A204.1 (cell line): ENCODE measurements around the gene GARS1.
"Not testable (repeated sequence)": the region's sequence is repeated elsewhere in the genome, so short reads cannot be mapped to it uniquely, and the experiment has no call there.

Experiments
- FAIRE-seq: peaks from 2 replicates; lab custom pipeline; 2012; peaks lifted over from hg19 to GRCh38; lab: Jason Lieb, UNC

Gene GARS1

DNA sequence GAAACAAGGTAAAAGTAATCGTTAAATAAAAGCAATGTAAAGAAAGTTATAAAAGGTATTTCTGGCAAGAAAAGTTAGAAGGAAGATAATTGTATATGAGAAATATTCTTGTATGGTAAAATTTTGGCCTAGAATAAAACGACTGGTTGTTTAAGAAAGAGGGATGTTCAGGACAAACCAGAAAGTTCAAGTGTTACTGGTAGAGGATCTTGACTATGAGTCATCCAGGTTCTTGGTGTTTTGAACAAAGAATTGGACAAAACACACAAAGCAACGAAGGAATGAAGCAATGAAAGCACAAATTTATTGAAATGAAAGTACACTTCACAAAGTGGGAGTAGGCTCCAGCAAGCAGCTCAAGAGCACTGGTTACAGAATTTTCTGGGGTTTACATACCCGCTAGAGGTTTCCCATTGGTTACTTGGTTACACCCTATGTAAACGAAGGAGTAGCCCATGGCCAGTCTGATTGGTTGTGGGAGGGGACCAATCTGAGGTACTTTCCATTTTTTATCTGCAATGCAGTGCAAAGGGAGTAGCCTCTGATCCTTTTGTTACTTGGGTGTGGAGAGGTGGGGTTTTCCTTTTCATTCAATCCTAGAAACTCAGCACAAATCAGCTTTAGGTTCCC, 22.4 kb upstream of the GARS1 start:
- no peak for FAIRE-seq

DNA sequence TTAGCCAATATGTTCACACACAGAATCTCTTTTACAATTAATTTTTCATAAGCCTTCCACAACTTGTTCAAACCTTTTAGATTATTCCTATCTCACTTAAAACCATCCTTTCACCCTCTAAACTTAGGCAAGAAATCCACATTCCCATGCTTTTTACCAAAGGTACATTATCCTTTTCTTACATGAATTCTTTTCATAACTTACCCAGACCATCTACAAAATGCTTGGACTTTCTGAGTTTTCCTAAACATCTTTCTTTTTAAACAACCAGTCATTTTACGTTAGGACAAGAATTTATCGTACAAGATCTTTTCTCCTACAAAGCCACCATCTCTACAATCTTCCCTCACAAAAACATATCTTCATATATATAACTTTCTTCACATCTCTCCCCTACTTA, 18.8 kb upstream of the GARS1 start:
- FAIRE-seq = no peak

GRCh38 chr7:30583181-30583580, 11.5 kb upstream of the GARS1 start:
- FAIRE-seq = no peak

DNA sequence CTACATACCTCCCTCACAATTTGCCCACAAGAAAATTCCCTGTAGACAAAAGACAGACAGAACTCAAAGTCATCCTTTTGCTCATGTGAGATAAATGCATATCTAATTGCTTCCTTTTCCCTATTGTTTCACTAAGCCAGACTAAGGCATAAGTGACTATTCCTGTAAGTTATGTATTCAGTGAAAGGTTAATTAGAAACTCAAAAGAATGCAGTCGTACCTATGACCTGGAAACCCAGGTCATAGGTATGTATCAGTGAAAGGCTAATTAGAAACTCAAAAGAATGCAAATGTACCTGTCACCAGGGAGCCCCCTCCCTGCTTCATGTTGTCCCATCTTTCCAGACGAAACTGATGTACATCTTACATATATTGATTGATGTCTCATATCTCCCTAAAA, 10.3 kb upstream of the GARS1 start:
- no peak for FAIRE-seq

DNA sequence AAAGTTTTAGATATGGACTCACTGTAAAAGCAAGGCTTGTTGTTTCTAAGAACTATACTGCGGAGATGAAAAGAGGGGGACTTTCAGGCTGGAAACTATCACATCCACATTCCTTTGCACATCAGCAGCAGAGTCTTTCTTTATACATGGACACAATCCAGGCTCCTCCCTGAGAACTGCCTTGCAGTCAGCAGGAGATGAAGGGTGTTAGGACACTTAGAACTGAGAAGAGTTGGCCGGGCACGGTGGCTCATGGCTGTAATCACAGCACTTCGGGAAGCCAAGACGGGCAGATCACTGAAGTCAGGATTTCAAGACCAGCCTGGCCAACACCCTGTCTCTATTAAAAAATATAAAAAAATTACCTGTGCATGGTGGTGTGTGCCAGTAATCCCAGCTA, 9.7 kb upstream of the GARS1 start:
- FAIRE-seq = no peak

GRCh38 chr7:30585675-30586074, 9.0 kb upstream of the GARS1 start:
- no peak for FAIRE-seq

- FAIRE-seq = not testable (repeated sequence)
Observed at GRCh38 chr7:30587547-30587946, 7.1 kb upstream of the GARS1 start.

- no peak for FAIRE-seq
Observed at GRCh38 chr7:30589111-30589510, 5.6 kb upstream of the GARS1 start.

DNA sequence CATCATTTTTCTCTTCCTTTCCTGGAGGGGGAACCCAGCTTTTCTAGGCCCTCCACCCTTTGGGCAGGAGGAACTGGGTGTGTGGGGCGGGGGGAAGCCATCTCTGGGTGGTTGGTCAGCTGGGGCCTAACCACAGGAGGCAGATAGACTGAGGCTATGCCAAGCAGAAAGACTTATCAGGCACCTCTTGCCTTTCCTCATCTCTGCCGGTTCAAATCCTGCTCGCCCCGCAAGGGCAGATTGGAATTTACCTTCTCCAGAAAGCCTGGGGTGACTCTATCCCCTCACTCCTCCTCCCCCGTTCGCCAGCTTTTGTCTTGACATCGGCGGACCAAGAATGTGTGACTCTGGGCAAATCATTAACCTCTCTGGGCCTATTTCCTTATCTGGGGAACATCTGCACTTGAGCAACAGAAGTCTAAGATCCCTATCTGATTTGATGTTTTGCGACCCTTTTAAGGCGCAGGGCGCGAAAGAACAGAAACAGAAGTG, 584 bp upstream of the GARS1 start:
- FAIRE-seq = no peak

DNA sequence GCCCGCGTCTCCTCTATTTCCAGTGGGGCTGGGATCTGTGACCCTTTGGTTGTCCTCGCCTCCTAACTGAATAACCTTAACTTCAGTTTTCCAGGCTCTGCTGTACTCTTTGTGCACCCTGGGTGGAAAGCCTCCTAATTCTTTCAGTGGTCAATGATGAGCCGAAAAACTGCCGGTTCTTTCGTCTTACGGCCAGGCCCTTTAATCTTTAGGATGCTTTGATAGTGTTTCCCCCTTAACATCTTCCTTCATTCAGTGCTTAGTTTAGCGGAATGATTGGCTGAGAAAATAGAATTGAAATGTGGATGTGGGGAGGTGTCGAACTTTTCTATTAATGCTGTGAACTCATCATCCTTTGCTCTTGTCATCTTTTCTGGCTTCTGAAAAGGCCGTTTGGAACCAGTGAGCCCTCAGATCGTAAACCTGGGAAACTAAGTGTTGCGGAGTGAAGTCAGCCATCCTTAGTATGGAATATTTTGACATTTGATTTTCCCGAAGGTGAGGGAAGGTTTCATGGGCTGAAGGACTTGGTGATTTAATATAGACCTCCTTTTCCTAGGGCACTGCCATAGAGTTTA, 847 bp downstream of the GARS1 start:
- FAIRE-seq = no peak

DNA sequence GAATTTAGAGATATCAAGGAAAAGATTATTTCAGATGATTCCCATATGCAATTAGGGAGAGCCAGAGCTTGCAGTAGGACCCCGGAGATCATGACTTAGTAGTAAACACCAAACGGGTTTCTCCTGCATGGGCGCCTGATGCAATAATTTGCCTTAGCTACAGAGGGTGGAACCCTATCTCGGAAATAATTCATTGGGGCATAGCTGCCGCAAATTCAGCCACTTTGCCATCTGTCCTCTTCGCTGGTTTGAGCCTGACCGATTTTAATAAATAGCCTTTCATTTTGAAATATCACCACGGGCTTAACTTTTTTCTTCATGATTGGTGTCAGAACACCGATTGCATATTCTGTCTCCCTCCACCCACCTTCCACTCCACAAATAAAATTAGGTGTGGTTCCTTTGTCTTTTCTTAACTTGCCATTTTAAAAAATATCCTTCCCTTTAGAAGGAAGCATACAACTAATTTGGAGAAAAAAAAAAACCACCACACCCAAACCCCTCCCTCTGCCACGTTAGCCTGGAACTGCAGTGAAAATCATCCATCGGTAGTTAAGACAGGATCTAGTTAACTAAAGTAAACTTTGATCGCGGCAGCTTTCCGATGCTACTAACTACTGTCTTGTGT, 1.4 kb downstream of the GARS1 start:
- FAIRE-seq = no peak

DNA sequence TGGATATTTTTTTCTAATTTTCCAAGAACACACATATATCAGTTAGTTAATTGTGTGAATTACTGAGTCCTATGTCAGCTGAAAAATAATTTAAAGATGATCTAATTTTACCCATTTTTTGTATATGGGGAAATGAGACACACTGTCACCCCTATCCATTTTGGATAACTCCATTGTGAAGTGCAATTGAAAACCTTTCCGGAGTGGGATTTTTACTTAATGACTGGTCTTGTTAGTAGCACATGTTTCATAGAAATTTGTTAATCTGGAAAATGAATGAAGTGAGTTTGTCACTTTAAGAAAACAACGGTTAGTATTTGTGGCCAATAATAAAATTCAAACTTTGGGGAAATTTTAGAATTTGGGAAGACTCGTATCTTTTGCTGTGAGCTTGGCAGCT, 2.0 kb downstream of the GARS1 start:
- FAIRE-seq = no peak

DNA sequence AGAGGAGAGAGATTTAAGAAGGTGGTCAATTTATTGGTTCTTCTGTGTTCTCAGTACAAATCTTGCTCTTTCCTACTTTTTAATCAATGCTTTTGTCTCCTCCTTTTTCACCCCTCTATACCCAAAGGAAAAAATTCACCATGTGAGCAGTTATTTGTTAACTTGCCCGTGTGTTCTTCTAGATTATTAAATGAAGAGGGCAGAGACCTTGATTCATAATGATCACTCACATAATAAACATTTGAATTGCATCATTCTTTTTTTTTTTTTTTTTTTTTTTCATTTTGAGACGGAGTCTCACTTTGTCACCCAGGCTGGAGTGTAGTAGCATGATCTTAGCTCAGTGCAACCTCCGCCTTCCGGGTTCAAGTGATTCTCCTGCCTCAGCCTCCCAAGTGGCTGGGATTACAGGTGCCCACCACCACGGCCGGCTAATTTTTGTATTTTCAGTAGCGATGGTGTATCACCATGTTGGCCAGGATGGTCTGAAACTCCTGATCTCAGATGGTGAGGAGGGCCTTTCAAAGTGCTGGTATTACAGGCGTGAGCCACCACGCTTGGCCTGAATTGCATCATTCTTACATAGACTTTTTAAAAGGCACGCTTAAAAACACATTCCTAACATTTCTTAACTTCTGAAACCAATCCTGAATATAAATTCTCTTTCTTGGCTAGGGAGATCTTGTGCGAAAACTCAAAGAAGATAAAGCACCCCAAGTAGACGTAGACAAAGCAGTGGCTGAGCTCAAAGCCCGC, 3.6 kb downstream of the GARS1 start:
- FAIRE-seq = no peak

- FAIRE-seq = no peak
Observed at GRCh38 chr7:30604901-30605300, 10.2 kb downstream of the GARS1 start.

- no peak for FAIRE-seq
Observed at GRCh38 chr7:30605832-30606231, 11.2 kb downstream of the GARS1 start.

DNA sequence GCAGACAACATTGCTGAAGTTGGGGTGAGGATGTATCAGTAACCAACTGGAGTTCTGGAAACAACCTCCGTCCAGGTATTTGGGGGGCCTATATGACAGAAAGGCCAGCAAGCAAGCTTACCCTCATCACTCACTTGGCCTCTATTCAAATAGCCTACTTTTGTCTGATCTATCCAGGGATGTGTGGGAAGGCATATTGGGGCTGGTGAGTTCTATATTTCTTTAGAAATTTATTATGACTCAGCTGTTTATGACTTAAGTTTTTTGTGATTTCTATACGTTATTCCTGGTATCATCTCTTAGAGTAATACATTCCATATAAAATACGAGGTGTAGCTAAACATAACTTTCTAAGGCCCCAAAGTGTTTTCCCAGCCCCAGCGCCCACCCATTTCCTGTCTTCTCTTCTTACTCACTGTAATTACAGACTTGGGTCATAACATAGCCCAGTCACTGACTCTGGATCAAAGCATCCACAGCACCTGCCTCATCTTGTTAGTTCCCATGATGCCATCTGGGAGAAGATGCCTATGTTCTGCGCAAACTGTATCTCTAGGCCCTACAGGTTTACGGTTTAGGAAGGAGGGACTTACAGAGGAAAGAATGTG, 18.1 kb downstream of the GARS1 start:
- no peak for FAIRE-seq

- FAIRE-seq = no peak
Observed at GRCh38 chr7:30613366-30614325, 19.0 kb downstream of the GARS1 start.

DNA sequence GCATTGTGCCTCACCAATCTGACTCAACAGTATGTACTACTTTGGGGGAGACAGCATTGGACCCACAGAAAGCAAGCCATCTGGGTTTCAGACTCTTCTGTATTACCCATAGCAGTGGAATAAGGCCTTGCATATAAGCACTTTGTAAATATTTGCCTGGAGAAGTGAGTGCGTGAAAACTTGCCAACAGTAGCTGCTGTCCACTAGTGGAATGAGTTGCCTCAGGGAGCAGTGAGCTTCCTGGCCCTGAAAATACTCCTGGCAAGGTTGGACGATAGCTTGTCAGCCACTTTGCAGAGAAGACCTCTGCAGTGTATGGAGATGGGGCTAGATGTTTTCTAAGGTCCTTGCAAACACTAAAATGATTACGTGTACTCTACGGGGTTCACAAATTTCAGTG, 21.6 kb downstream of the GARS1 start:
- no peak for FAIRE-seq

- FAIRE-seq = no peak
Observed at GRCh38 chr7:30617359-30617758, 22.7 kb downstream of the GARS1 start.

DNA sequence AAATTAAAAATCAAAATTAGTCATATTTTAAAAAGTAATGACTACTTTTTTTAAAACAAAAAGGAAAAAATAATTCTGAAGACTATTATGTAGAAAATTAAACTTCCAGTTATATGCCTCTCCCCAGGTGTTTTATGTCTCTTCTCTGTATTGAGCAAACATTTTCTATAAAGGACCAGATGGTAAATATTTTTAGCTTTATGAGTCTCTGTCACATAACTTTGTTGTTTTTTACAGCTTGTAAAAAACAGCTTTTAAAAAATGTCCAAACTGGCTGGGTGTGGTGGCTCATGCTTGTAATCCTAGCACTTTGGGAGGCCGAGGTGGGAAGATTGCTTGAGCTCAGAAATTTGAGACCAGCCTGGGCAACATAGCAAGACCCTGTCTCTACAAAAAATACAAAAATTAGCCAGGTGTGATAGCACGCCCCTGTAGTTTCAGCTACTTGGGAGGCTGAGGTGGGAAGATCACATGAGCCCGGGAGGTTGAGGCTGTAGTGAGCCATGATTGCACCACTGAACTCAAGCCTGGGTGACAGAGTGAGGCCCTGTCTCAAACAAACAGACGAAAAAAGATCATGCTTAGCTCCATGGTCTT, 23.5 kb downstream of the GARS1 start:
- FAIRE-seq = no peak

GRCh38 chr7:30618961-30619360, 24.3 kb downstream of the GARS1 start:
- no peak for FAIRE-seq
